ENCODE results near the gene SLC25A19. TPM values are rescaled to one million over a fixed set of nuclear protein-coding genes. Genes with fewer than 3 reads are reported as not detected.

SLC25A19 gene
- total and polyA plus RNA-seq, 2 experiments from 2014 or later, result 17.9 to 22.4 TPM

- H3F3A ChIP-seq (replicated peaks; ENCODE audit: low read depth), result peaks cover 53% of the 10 kb centered on the region
- Mint-ChIP-seq H3K4me3 (peak overlapping the region; percentile 5; the same call in 2 of the 3 replicates), H3K4me1 (peaks cover 26% of the 10 kb centered on the region), H3K9me3 (no peaks in the 10 kb centered on the region), H3K27me3 (ENCODE audit: insufficient read depth, low read depth, poor library complexity) (peaks cover 11% of the 10 kb centered on the region), H3K36me3 (ENCODE audit: low read depth) (peaks cover 46% of the 10 kb centered on the region; the same call in 2 of the 3 replicates), H3K27ac (peak overlapping the region; percentile 77)
- no peaks in the 10 kb centered on the region for H3K27me3 ChIP-seq (ENCODE audit: insufficient read depth)
- no peaks in the 10 kb centered on the region for H3K9me2 ChIP-seq (ENCODE audit: insufficient read depth)
- no peak for TF ChIP-seq STAT1 (IDR thresholded peaks at IDR 0.05; ENCODE audit: unreplicated experiment)
- no peak for TF ChIP-seq ZNF331 (CRISPR knock-in tag; IDR thresholded peaks at IDR 0.05; ENCODE audit: low read depth)
- no peak for TF ChIP-seq REST (IDR thresholded peaks at IDR 0.05; ENCODE audit: unreplicated experiment)
- TF ChIP-seq NANOG (IDR thresholded peaks at IDR 0.05; ENCODE audit: borderline replicate concordance), result no peak
- peak; percentile 57; the same call in 1 of the 2 replicates for TF ChIP-seq POLR2AphosphoS5 (IDR thresholded peaks at IDR 0.05; ENCODE audit: low read depth)
- TF ChIP-seq JUNB (IDR thresholded peaks at IDR 0.05; ENCODE audit: unreplicated experiment), result no peak
- no peak for TF ChIP-seq EZH2 (IDR thresholded peaks at IDR 0.05; ENCODE audit: low read depth, unreplicated experiment)
- no peak for TF ChIP-seq ETS1 (IDR thresholded peaks at IDR 0.05)
- no peak for TF ChIP-seq ZNF114 (CRISPR knock-in tag; IDR thresholded peaks at IDR 0.05)
- TF ChIP-seq EZH2phosphoT487 (IDR thresholded peaks at IDR 0.05; ENCODE audit: unreplicated experiment), result no peak
- 0 out of 2 replicates have a peak, but pooled peaks have one; percentile 29 for TF ChIP-seq CREB1 (CRISPR knock-in tag; IDR thresholded peaks at IDR 0.05; ENCODE audit: low read depth)
- TF ChIP-seq CTCF (conservative IDR thresholded peaks at IDR 0.05; ENCODE audit: low read depth in 2 of 2), result peak; percentile 37 to 69
- TF ChIP-seq ZNF462 (CRISPR knock-in tag; IDR thresholded peaks at IDR 0.05), result no peak
- H4K20me1 ChIP-seq (replicated peaks; ENCODE audit: insufficient read depth), result no peaks in the 10 kb centered on the region; the same call in 1 of the 2 replicates
- peak overlapping the region; percentile 83; the same call in 1 of the 2 replicates for H3K27ac ChIP-seq (ENCODE audit: low read depth)
- peaks cover 18% of the 10 kb centered on the region for H3K79me2 ChIP-seq (replicated peaks; ENCODE audit: insufficient read depth)
- H3K36me3 ChIP-seq (ENCODE audit: insufficient read depth), result peaks cover 19% of the 10 kb centered on the region
- peak; percentile 89 for DNase-seq (ENCODE audit: low spot score)
- H3K4me2 ChIP-seq, result peak overlapping the region; percentile 60
- no peak overlapping the region for H2AFZ ChIP-seq
- ATAC-seq, result peak; percentile 66
- H3K4me1 ChIP-seq (ENCODE audit: insufficient read depth), result peaks cover 10% of the 10 kb centered on the region
- no peak overlapping the region; the same call in 1 of the 2 replicates for H3K4me3 ChIP-seq
Measured at GRCh38 chr17:75267411-75268232, 21.6 kb downstream of the SLC25A19 start.

All from GM23338 (cell line).